T-helper 2 cell treated with Interferon-gamma antibody and Interleukin-4, amounts not matched to agents 5 μg/mL and 100 μg/mL, for 36 hours (primary cell): ENCODE data around the gene CDC20.

ENCODE experiments used
- DNase-seq: peaks from one replicate; pipeline ENCODE4 v3.0.0; 2021; ENCODE audit warnings: low spot score
- H3K27ac Mint-ChIP-seq: one replicate; pipeline ENCODE4 v1.8.0; 2021; ENCODE audit warnings: mild to moderate bottlenecking, mixed read lengths
- H3K27me3 Mint-ChIP-seq: one replicate; pipeline ENCODE4 v1.8.0; 2021; ENCODE audit warnings: low read depth, mixed read lengths
- H3K36me3 Mint-ChIP-seq: one replicate; pipeline ENCODE4 v1.8.0; 2021; ENCODE audit warnings: low read depth, mixed read lengths
- H3K4me1 Mint-ChIP-seq: one replicate; pipeline ENCODE4 v1.8.0; 2021; ENCODE audit warnings: low read depth, mixed read lengths
- H3K4me3 Mint-ChIP-seq: one replicate; pipeline ENCODE4 v1.8.0; 2022; ENCODE audit warnings: mild to moderate bottlenecking, moderate library complexity, mixed read lengths
- H3K9me3 Mint-ChIP-seq: one replicate; pipeline ENCODE4 v1.8.0; 2021; ENCODE audit warnings: mixed read lengths

The CDC20 gene

GRCh38 chr1:43340559-43340958 is 18.2 kb upstream of the CDC20 start:
- Mint-ChIP-seq H3K9me3 (no peaks in the 10 kb centered on the region), H3K4me3 (no peak overlapping the region), H3K27ac (no peak overlapping the region), H3K27me3 (no peaks in the 10 kb centered on the region), H3K36me3 (no peaks in the 10 kb centered on the region), H3K4me1 (no peaks in the 10 kb centered on the region)
- no peak for DNase-seq

GRCh38 chr1:43344267-43344850 is 14.4 kb upstream of the CDC20 start:
- Mint-ChIP-seq H3K4me1 (peaks cover 2% of the 10 kb centered on the region), H3K4me3 (no peak overlapping the region), H3K27me3 (no peaks in the 10 kb centered on the region), H3K27ac (no peak overlapping the region), H3K9me3 (no peaks in the 10 kb centered on the region), H3K36me3 (no peaks in the 10 kb centered on the region)
- DNase-seq: no peak

- H3K9me3 Mint-ChIP-seq: no peaks in the 10 kb centered on the region
- no peaks in the 10 kb centered on the region for H3K36me3 Mint-ChIP-seq
- H3K4me3 Mint-ChIP-seq: no peak overlapping the region
- H3K27me3 Mint-ChIP-seq: no peaks in the 10 kb centered on the region
- H3K4me1 Mint-ChIP-seq: peaks cover 6% of the 10 kb centered on the region
- no peak overlapping the region for H3K27ac Mint-ChIP-seq
- peak; percentile 23 for DNase-seq
These were observed 13.7 kb upstream of the CDC20 start for GRCh38 chr1:43345120-43345519.

- no peak for DNase-seq
- no peaks in the 10 kb centered on the region for H3K27me3 Mint-ChIP-seq
- no peak overlapping the region for H3K4me3 Mint-ChIP-seq
- no peaks in the 10 kb centered on the region for H3K36me3 Mint-ChIP-seq
- peaks cover 9% of the 10 kb centered on the region for H3K4me1 Mint-ChIP-seq
- no peak overlapping the region for H3K27ac Mint-ChIP-seq
- no peaks in the 10 kb centered on the region for H3K9me3 Mint-ChIP-seq
These were observed 12.1 kb upstream of the CDC20 start for GRCh38 chr1:43346636-43347035.

GRCh38 chr1:43348343-43348808 is 10.4 kb upstream of the CDC20 start:
- no peaks in the 10 kb centered on the region for H3K9me3 Mint-ChIP-seq
- no peaks in the 10 kb centered on the region for H3K36me3 Mint-ChIP-seq
- no peak for DNase-seq
- H3K27me3 Mint-ChIP-seq: no peaks in the 10 kb centered on the region
- H3K4me3 Mint-ChIP-seq: no peak overlapping the region
- H3K27ac Mint-ChIP-seq: peak overlapping the region; percentile 45
- peaks cover 12% of the 10 kb centered on the region for H3K4me1 Mint-ChIP-seq

- H3K36me3 Mint-ChIP-seq: no peaks in the 10 kb centered on the region
- H3K9me3 Mint-ChIP-seq: no peaks in the 10 kb centered on the region
- peak; percentile 60 for DNase-seq
- no peaks in the 10 kb centered on the region for H3K27me3 Mint-ChIP-seq
- peak overlapping the region; percentile 75 for H3K4me3 Mint-ChIP-seq
- H3K27ac Mint-ChIP-seq: peak overlapping the region; percentile 82
- peaks cover 12% of the 10 kb centered on the region for H3K4me1 Mint-ChIP-seq
These were observed 9.8 kb upstream of the CDC20 start for GRCh38 chr1:43348809-43349593.

- H3K27me3 Mint-ChIP-seq: no peaks in the 10 kb centered on the region
- no peak for DNase-seq
- peak overlapping the region; percentile 75 for H3K4me3 Mint-ChIP-seq
- H3K27ac Mint-ChIP-seq: peak overlapping the region; percentile 82
- no peaks in the 10 kb centered on the region for H3K9me3 Mint-ChIP-seq
- H3K36me3 Mint-ChIP-seq: no peaks in the 10 kb centered on the region
- H3K4me1 Mint-ChIP-seq: peaks cover 12% of the 10 kb centered on the region
These were observed 9.0 kb upstream of the CDC20 start for GRCh38 chr1:43349594-43350306.

GRCh38 chr1:43350976-43351375 is 7.8 kb upstream of the CDC20 start:
- Mint-ChIP-seq H3K36me3 (peaks cover 1% of the 10 kb centered on the region), H3K27ac (no peak overlapping the region), H3K27me3 (no peaks in the 10 kb centered on the region), H3K4me3 (no peak overlapping the region), H3K4me1 (peaks cover 12% of the 10 kb centered on the region), H3K9me3 (no peaks in the 10 kb centered on the region)
- DNase-seq: no peak

GRCh38 chr1:43351421-43352350 is 7.1 kb upstream of the CDC20 start:
- Mint-ChIP-seq H3K36me3 (peaks cover 4% of the 10 kb centered on the region), H3K4me3 (no peak overlapping the region), H3K27ac (no peak overlapping the region), H3K27me3 (no peaks in the 10 kb centered on the region), H3K4me1 (peaks cover 12% of the 10 kb centered on the region), H3K9me3 (no peaks in the 10 kb centered on the region)
- no peak for DNase-seq

- H3K9me3 Mint-ChIP-seq: no peaks in the 10 kb centered on the region
- peaks cover 6% of the 10 kb centered on the region for H3K36me3 Mint-ChIP-seq
- H3K4me1 Mint-ChIP-seq: peaks cover 14% of the 10 kb centered on the region
- no peak for DNase-seq
- H3K4me3 Mint-ChIP-seq: no peak overlapping the region
- no peak overlapping the region for H3K27ac Mint-ChIP-seq
- no peaks in the 10 kb centered on the region for H3K27me3 Mint-ChIP-seq
These were observed 6.5 kb upstream of the CDC20 start for GRCh38 chr1:43352351-43352705.

GRCh38 chr1:43352881-43353280 is 5.9 kb upstream of the CDC20 start:
- no peak for DNase-seq
- Mint-ChIP-seq H3K9me3 (no peaks in the 10 kb centered on the region), H3K27ac (no peak overlapping the region), H3K27me3 (no peaks in the 10 kb centered on the region), H3K4me1 (peaks cover 16% of the 10 kb centered on the region), H3K4me3 (no peak overlapping the region), H3K36me3 (peaks cover 6% of the 10 kb centered on the region)

- H3K27me3 Mint-ChIP-seq: no peaks in the 10 kb centered on the region
- peaks cover 17% of the 10 kb centered on the region for H3K4me1 Mint-ChIP-seq
- no peaks in the 10 kb centered on the region for H3K9me3 Mint-ChIP-seq
- no peak for DNase-seq
- H3K4me3 Mint-ChIP-seq: no peak overlapping the region
- H3K27ac Mint-ChIP-seq: no peak overlapping the region
- peaks cover 10% of the 10 kb centered on the region for H3K36me3 Mint-ChIP-seq
These were observed 4.3 kb upstream of the CDC20 start for GRCh38 chr1:43354471-43354870.

GRCh38 chr1:43354936-43355335 is 3.8 kb upstream of the CDC20 start:
- no peaks in the 10 kb centered on the region for H3K27me3 Mint-ChIP-seq
- no peaks in the 10 kb centered on the region for H3K9me3 Mint-ChIP-seq
- peaks cover 18% of the 10 kb centered on the region for H3K4me1 Mint-ChIP-seq
- H3K4me3 Mint-ChIP-seq: no peak overlapping the region
- no peak overlapping the region for H3K27ac Mint-ChIP-seq
- H3K36me3 Mint-ChIP-seq: peaks cover 14% of the 10 kb centered on the region
- DNase-seq: no peak
